Mammary epithelial cell (primary cell): Measurements from ENCODE around the gene DRAP1.

Experiments
- EZH2 ChIP-seq: IDR thresholded peaks from 2 replicates; pipeline ENCODE4 v1.6.1; 2012; ENCODE audit warnings: low read length, inconsistent platforms, borderline replicate concordance
- TF ChIP-seq, protein P1 (sequence below), 2 donors: IDR thresholded peaks in 1 of 2; conservative IDR thresholded peaks in 1 of 2; 2 replicates each; pipeline ENCODE4 v1.5.1; 2011 to 2012; ENCODE audit warnings: inconsistent platforms in 2 of 2, low read length in 2 of 2, mild to moderate bottlenecking in 2 of 2, control low read depth in 1 of 2, low read depth in 1 of 2; ENCODE audit not compliant: insufficient read depth in 1 of 2; ENCODE audit errors: extremely low read depth in 1 of 2

DNA sequence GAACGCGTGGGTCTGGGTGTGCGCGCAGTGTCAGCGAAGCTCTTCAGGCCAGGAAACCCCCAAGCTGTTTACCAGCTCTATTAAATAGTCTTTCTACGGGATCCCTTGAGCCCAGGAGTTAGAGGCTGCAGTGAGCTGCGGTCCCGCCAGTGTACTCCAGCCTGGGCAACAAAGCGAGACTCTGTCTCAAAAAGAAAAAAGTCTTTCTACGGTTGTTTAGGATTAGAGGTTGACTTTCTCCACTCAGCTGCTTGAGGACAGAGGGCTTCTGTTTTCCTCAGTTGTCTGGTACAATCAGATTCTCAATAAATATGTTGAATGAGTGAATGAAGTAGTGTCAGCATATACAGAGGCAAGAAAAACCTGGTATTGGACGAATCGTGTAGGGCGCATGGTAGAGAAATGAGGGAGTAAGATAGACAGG, 42.9 kb downstream of the DRAP1 start:
- TF ChIP-seq, protein P1, sequence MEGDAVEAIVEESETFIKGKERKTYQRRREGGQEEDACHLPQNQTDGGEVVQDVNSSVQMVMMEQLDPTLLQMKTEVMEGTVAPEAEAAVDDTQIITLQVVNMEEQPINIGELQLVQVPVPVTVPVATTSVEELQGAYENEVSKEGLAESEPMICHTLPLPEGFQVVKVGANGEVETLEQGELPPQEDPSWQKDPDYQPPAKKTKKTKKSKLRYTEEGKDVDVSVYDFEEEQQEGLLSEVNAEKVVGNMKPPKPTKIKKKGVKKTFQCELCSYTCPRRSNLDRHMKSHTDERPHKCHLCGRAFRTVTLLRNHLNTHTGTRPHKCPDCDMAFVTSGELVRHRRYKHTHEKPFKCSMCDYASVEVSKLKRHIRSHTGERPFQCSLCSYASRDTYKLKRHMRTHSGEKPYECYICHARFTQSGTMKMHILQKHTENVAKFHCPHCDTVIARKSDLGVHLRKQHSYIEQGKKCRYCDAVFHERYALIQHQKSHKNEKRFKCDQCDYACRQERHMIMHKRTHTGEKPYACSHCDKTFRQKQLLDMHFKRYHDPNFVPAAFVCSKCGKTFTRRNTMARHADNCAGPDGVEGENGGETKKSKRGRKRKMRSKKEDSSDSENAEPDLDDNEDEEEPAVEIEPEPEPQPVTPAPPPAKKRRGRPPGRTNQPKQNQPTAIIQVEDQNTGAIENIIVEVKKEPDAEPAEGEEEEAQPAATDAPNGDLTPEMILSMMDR (conservative IDR thresholded peaks at IDR 0.05 in 1 of 2, IDR thresholded peaks at IDR 0.05 in 1 of 2; ENCODE audit: extremely low read depth in 1 of 2, insufficient read depth in 1 of 2, low read depth in 1 of 2, low read length in 2 of 2), result no peak
- TF ChIP-seq EZH2, result no peak
